ENCODE measurements around the gene TBXT.

- TF ChIP-seq CTCF (IDR thresholded peaks at IDR 0.05; ENCODE audit: poor library complexity, severe bottlenecking) (no peak), TAF1 (IDR thresholded peaks at IDR 0.05; ENCODE audit: low read depth) (no peak), RAD21 (conservative IDR thresholded peaks at IDR 0.05) (no peak), EZH2 (IDR thresholded peaks at IDR 0.05; ENCODE audit: borderline replicate concordance, insufficient read depth, low read length, poor library complexity, severe bottlenecking) (no peak), POLR2AphosphoS5 (IDR thresholded peaks at IDR 0.05) (no peak), SMC3 (conservative IDR thresholded peaks at IDR 0.05; ENCODE audit: poor library complexity) (no peak)
Observed at GRCh38 chr6:166197361-166197760, 29.7 kb upstream of the TBXT start.

Data from neural cell (in vitro differentiated cells).